OCI-LY7 (cell line): Measurements from ENCODE around the gene STRBP. TPM values are rescaled to one million over a fixed set of nuclear protein-coding genes. Genes with fewer than 3 reads are reported as not detected.

Experiments used
- BruUV-seq: library from RNA; stranded (reverse); fragments of 400-500 nt; replicated peaks from 2 replicates; lab custom pipeline; 2021; lab: Mats Ljungman, UMichigan
- CTCF ChIA-PET: fragments of 300-600 bp; sonication (Branson Sonifier 250); formaldehyde crosslinking; loops from one replicate; lab custom pipeline; 2022; ENCODE audit warnings: antibody characterized with exemption; ENCODE audit not compliant: unreplicated experiment; lab: Charles Lee
- POLR2A ChIA-PET: fragments of 300-600 bp; sonication (Branson Sonifier 250); formaldehyde crosslinking; loops from one replicate; lab custom pipeline; 2022; ENCODE audit warnings: antibody characterized with exemption; lab: Charles Lee
- DNase-seq: peaks from one replicate; pipeline ENCODE4 v3.0.0-alpha.2; 2015; ENCODE audit warnings: low spot score
- H2AFZ ChIP-seq: fragments of 200-600 bp; sonication (generic), shearing (Covaris generic); 2 replicates; pipeline ENCODE4 v1.6.1; 2014; ENCODE audit warnings: mild to moderate bottlenecking, antibody characterized with exemption, low read length, moderate library complexity
- H3K27ac ChIP-seq: fragments of 200-600 bp; sonication (generic); 2 replicates; pipeline ENCODE4 v1.5.1; 2014; ENCODE audit warnings: mixed run types, low read depth, mild to moderate bottlenecking, moderate library complexity, low read length, inconsistent platforms; ENCODE audit not compliant: poor library complexity, severe bottlenecking
- H3K36me3 ChIP-seq: fragments of 200-600 bp; sonication (generic); 2 replicates; pipeline ENCODE4 v1.6.1; 2014; ENCODE audit warnings: mild to moderate bottlenecking, antibody characterized with exemption, low read length, moderate library complexity, mixed read lengths; ENCODE audit not compliant: insufficient read depth
- H3K4me1 ChIP-seq: fragments of 200-600 bp; sonication (generic); 2 replicates; pipeline ENCODE4 v1.5.1; 2014; ENCODE audit warnings: mild to moderate bottlenecking, low read length; ENCODE audit not compliant: insufficient read depth, poor library complexity, severe bottlenecking
- H3K4me2 ChIP-seq: fragments of 200-600 bp; sonication (generic); 2 replicates; pipeline ENCODE4 v1.6.1; 2014; ENCODE audit warnings: mild to moderate bottlenecking, low read length
- H3K4me3 ChIP-seq: fragments of 200-600 bp; sonication (generic); 2 replicates; pipeline ENCODE4 v1.5.1; 2014; ENCODE audit warnings: mild to moderate bottlenecking, low read depth, low read length; ENCODE audit not compliant: poor library complexity, severe bottlenecking
- H3K79me2 ChIP-seq: fragments of 200-600 bp; sonication (generic); 2 replicates; pipeline ENCODE4 v1.6.1; 2016; ENCODE audit warnings: low read depth, mild to moderate bottlenecking, low read length, moderate library complexity, mixed read lengths; ENCODE audit not compliant: insufficient read depth
- H3K9me2 ChIP-seq: fragments of 200-600 bp; sonication (generic); 2 replicates; pipeline ENCODE4 v1.6.1; 2016; ENCODE audit warnings: mild to moderate bottlenecking, low read length, mixed read lengths; ENCODE audit not compliant: insufficient read depth
- H3K9me3 ChIP-seq: fragments of 200-600 bp; sonication (generic); 2 replicates; pipeline ENCODE4 v1.6.1; 2014; ENCODE audit warnings: mild to moderate bottlenecking, mixed run types, low read length, mixed read lengths
- H4K20me1 ChIP-seq: fragments of 200-600 bp; sonication (generic); 2 replicates; pipeline ENCODE4 v1.6.1; 2014; ENCODE audit warnings: mild to moderate bottlenecking, antibody characterized with exemption, low read length, moderate library complexity, mixed read lengths; ENCODE audit not compliant: insufficient read depth
- EZH2phosphoT487 ChIP-seq: fragments of 200-600 bp; sonication (generic); IDR thresholded peaks from 2 replicates; pipeline ENCODE4 v1.6.1; 2018; ENCODE audit warnings: low read depth, borderline replicate concordance, mild to moderate bottlenecking, mixed run types, antibody characterized with exemption, low read length, moderate library complexity, mixed read lengths
- intact Hi-C: fragments of 100-400 bp; cut with micrococcal nuclease; formaldehyde crosslinking; loops from one replicate; pipeline ENCODE4 v1.10.0; 2022; ENCODE audit not compliant: unreplicated experiment
- total RNA-seq, 2 experiments: library from RNA; depleted of rRNA in 1 of 2; stranded (reverse); fragments of >200 nt in 1 of 2; shearing (Covaris generic) in 1 of 2; gene quantifications; 2 replicates each; pipeline ENCODE4 v1.2.3, GENCODE V29; 2014 to 2022
- TF ChIP-seq, protein P1 (sequence below): fragments of 200-600 bp; sonication (generic); conservative IDR thresholded peaks from 2 replicates; pipeline ENCODE4 v1.5.1; 2014; ENCODE audit warnings: mild to moderate bottlenecking, antibody characterized with exemption, low read length, moderate library complexity, mixed read lengths

Gene STRBP
- total RNA-seq, 2 experiments from 2014 or later: 82.8 to 179 TPM

DNA sequence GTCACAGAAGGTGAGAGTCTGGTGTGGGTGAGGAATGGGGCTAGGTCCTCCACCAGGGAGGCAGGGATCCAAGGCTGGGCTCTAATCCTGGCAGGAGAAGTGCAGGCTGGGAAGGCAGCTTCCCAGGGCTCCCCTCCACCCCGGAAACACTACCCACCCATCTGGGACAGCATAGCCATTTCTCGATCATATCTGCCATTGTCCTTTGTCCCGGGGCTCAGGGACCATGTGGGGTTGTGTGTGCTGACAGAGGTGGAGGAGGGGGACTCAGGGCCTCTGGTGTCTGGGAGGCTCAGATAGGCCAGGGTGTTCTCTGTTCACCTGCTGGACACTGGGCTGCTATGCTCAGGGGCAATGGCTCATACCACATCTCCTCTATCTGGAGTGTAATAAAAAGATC lies 32.2 kb upstream of the STRBP start:
- Histone ChIP-seq H4K20me1 (no peaks in the 10 kb centered on the region), H3K27ac (no peak overlapping the region), H3K79me2 (no peaks in the 10 kb centered on the region), H3K4me3 (no peak overlapping the region), H2AFZ (no peak overlapping the region), H3K4me2 (no peak overlapping the region), H3K36me3 (no peaks in the 10 kb centered on the region), H3K4me1 (peaks cover 17% of the 10 kb centered on the region), H3K9me2 (no peaks in the 10 kb centered on the region), H3K9me3 (no peaks in the 10 kb centered on the region)
- POLR2A ChIA-PET: no interaction called here
- intact Hi-C loops: no loop called here
- DNase-seq: no peak
- TF ChIP-seq, protein P1, sequence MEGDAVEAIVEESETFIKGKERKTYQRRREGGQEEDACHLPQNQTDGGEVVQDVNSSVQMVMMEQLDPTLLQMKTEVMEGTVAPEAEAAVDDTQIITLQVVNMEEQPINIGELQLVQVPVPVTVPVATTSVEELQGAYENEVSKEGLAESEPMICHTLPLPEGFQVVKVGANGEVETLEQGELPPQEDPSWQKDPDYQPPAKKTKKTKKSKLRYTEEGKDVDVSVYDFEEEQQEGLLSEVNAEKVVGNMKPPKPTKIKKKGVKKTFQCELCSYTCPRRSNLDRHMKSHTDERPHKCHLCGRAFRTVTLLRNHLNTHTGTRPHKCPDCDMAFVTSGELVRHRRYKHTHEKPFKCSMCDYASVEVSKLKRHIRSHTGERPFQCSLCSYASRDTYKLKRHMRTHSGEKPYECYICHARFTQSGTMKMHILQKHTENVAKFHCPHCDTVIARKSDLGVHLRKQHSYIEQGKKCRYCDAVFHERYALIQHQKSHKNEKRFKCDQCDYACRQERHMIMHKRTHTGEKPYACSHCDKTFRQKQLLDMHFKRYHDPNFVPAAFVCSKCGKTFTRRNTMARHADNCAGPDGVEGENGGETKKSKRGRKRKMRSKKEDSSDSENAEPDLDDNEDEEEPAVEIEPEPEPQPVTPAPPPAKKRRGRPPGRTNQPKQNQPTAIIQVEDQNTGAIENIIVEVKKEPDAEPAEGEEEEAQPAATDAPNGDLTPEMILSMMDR: no peak
- no peak for TF ChIP-seq EZH2phosphoT487
- BruUV-seq: no TSS peak
- CTCF ChIA-PET: no interaction called here

DNA sequence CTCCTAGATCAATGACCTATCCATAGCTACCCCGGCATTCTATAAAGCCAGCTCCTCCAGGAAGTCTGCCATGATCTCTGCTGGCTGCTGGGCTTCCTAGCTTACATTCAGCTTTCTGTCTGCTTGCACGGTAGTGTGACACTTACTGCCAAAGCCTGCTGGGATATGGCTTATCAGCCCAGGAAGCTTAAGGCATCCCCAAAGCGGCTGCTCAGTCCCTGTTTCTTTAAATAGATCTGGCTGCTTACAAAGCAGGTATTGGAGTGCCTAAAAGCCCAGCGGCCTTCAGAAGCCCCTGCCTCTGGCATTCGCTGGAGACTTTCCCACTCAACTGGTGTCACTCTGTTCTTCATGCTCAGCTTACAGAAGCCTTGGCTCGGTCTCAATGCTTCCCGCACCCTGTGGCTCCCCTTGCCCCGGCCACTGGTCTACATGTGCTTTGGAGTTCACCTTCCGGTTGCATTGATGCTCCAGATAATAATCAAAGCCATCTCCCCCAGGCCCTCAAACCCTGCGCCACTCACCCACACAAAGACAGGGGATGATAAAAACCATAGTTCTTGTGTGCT lies 31.3 kb upstream of the STRBP start:
- H2AFZ ChIP-seq: no peak overlapping the region
- intact Hi-C loops: no loop called here
- no peaks in the 10 kb centered on the region for H3K9me3 ChIP-seq
- H3K4me2 ChIP-seq: no peak overlapping the region
- TF ChIP-seq, protein P1: no peak
- no peak for TF ChIP-seq EZH2phosphoT487
- no peak overlapping the region for H3K4me3 ChIP-seq
- ChIA-PET CTCF (no interaction called here), POLR2A (interaction anchor here (0.7 kb wide), 2 partner anchors 61 to 205 kb away, joined by 3 to 4 read pairs; no protein-coding TSS in a partner anchor)
- BruUV-seq: no TSS peak
- no peaks in the 10 kb centered on the region for H3K79me2 ChIP-seq
- no peaks in the 10 kb centered on the region for H4K20me1 ChIP-seq
- peaks cover 8% of the 10 kb centered on the region for H3K4me1 ChIP-seq
- no peak for DNase-seq
- H3K9me2 ChIP-seq: no peaks in the 10 kb centered on the region
- H3K36me3 ChIP-seq: no peaks in the 10 kb centered on the region
- no peak overlapping the region for H3K27ac ChIP-seq

DNA sequence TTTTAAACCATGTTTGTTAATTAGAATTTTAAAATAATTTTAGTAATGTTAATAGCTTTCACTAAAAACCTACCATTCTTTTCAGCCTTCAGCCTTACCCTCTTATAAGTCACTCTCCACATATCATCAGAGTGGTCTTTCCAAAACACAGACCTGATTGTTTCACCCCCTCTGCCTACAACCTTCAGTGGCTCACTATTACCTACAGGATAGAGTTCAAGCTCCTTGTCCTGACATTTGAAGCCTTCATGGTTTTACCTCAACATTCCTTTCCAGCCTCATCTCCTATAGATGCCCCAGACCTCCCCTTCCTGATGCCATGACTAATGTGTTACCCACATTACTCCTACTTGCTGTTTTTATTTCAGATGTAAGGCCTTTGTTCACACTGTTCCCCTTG lies 27.8 kb upstream of the STRBP start:
- H3K27ac ChIP-seq: no peak overlapping the region
- ChIA-PET POLR2A (interaction anchor here (1.9 kb wide), 1 partner anchor 10 kb away, joined by 8 read pairs; no protein-coding TSS in a partner anchor), CTCF (no interaction called here)
- BruUV-seq: no TSS peak
- H3K9me2 ChIP-seq: no peaks in the 10 kb centered on the region
- no peak overlapping the region for H2AFZ ChIP-seq
- H3K36me3 ChIP-seq: no peaks in the 10 kb centered on the region
- intact Hi-C loops: no loop called here
- no peaks in the 10 kb centered on the region for H3K9me3 ChIP-seq
- DNase-seq: no peak
- TF ChIP-seq, protein P1: no peak
- no peak for TF ChIP-seq EZH2phosphoT487
- H3K4me1 ChIP-seq: peaks cover 1% of the 10 kb centered on the region
- H3K4me3 ChIP-seq: no peak overlapping the region
- H3K79me2 ChIP-seq: no peaks in the 10 kb centered on the region
- no peak overlapping the region for H3K4me2 ChIP-seq
- H4K20me1 ChIP-seq: no peaks in the 10 kb centered on the region
